Measurements from ENCODE around the gene NRGN.

DNA sequence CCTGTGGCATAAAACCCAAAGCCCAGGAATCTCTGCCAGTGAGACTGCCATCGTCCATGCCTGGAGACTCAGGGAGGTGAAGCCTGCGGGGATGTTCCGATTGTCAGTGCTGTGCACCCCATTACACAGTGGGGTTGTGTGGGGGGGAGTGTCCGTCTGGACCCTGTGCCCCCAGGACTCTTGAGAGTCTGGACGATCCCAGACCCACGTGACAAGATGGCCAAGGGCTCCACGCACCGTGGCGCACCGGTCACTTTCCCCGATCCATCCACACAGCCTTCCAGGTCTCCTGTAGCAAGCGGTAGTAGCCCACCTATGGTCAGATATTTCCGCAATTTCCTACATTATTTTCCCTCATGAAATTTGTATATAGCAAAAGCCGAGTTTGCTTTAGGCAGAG lies 20.9 kb upstream of the NRGN start:
- TF ChIP-seq CTCF (IDR thresholded peaks at IDR 0.05; ENCODE audit: poor library complexity) (no peak), EZH2 (IDR thresholded peaks at IDR 0.05; ENCODE audit: borderline replicate concordance) (no peak)
